Ascending aorta (tissue), 2 donors: ENCODE data around the gene ADAMTS10. TPM values are rescaled to one million over a fixed set of nuclear protein-coding genes. Genes with fewer than 3 reads are reported as not detected.
"Not testable (repeated sequence)": the region's sequence is repeated elsewhere in the genome, so short reads cannot be mapped to it uniquely, and the experiment has no call there.

Experiments
- DNase-seq, 2 donors: peaks; one replicate each; pipeline ENCODE4 v3.0.0-alpha.2; 2019; ENCODE audit warnings: low spot score in 2 of 2
- H3K27ac ChIP-seq, 2 donors: fragments of 200-600 bp; sonication (generic); one replicate each; pipeline ENCODE4 v1.5.1; 2016 to 2017; ENCODE audit warnings: mild to moderate bottlenecking in 1 of 2
- H3K27me3 ChIP-seq: fragments of 200-600 bp; sonication (generic); one replicate; pipeline ENCODE4 v1.5.1; 2017
- H3K36me3 ChIP-seq, 2 donors: fragments of 200-600 bp; sonication (generic); one replicate each; pipeline ENCODE4 v1.5.1; 2016
- H3K4me1 ChIP-seq, 2 donors: fragments of 200-600 bp; sonication (generic); one replicate each; pipeline ENCODE4 v1.5.1; 2016 to 2017; ENCODE audit warnings: mild to moderate bottlenecking in 1 of 2
- H3K4me3 ChIP-seq, 2 donors: fragments of 200-600 bp; sonication (generic); one replicate each; pipeline ENCODE4 v1.5.1; 2016 to 2017; ENCODE audit warnings: mild to moderate bottlenecking in 1 of 2
- H3K9me3 ChIP-seq, 2 donors: fragments of 200-600 bp; sonication (generic); one replicate each; pipeline ENCODE4 v1.5.1; 2016
- CTCF ChIP-seq, 3 experiments: fragments of 200-600 bp in 2 of 3; fragments of 450-650 bp in 1 of 3; sonication (generic) in 2 of 3; IDR thresholded peaks; one replicate each; pipeline ENCODE4 v1.5.1; 2016 to 2019; ENCODE audit warnings: antibody characterized with exemption in 3 of 3, mild to moderate bottlenecking in 1 of 3, moderate library complexity in 1 of 3
- intact Hi-C: fragments of 100-400 bp; cut with DNase I; formaldehyde crosslinking; loops from one replicate; pipeline ENCODE4 v1.15.1; 2023
- total RNA-seq: library from RNA; depleted of rRNA; stranded (reverse); fragments of >200 nt; gene quantifications from one replicate; pipeline ENCODE4 v1.1.0, GENCODE V29; 2016

ADAMTS10 gene
- total RNA-seq, 1 donor from 2014 or later = 184 TPM

GRCh38 chr19:8640402-8641004 lies 30.0 kb upstream of the ADAMTS10 start:
- no peak for TF ChIP-seq CTCF (IDR thresholded peaks at IDR 0.05)
- no peak overlapping the region for H3K27ac ChIP-seq
- no peak overlapping the region for H3K4me3 ChIP-seq
- peak in 1 of 2 donors; percentile 77 for DNase-seq
- intact Hi-C loops = no loop called here
- H3K4me1 ChIP-seq = peaks cover 0 to 10% of the 10 kb centered on the region in 2 donors
- no peaks in the 10 kb centered on the region for H3K9me3 ChIP-seq
- H3K36me3 ChIP-seq = no peaks in the 10 kb centered on the region
- H3K27me3 ChIP-seq = no peaks in the 10 kb centered on the region

DNA sequence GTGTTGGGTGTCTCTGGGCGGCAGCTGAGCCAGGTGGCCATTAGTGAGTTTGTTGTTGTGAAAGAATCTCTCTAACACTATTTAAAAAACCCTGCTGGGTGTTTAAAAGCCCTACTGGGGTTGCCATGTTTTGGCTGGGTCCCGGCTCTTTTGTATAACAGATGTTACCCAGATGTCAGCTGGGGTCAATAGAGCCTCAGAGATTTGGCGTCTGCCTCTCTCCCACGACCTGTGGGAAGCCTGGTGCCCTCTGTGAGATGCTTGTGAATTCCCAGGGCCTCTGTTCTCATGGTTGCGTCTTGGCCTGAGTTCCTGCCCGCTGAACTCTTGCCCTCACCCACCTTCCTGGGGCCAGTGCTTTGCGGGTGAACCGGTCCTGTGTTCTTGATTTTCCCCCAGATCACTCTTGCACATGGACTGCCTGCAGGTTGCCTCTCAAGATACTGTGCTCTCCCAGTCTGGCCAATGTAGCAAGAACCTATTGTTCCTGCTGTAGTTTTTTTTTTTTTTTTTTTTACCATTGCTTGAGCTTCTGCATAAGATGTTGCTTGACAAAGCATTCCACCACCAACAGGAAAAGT lies 29.4 kb upstream of the ADAMTS10 start:
- intact Hi-C loops = no loop called here

DNA sequence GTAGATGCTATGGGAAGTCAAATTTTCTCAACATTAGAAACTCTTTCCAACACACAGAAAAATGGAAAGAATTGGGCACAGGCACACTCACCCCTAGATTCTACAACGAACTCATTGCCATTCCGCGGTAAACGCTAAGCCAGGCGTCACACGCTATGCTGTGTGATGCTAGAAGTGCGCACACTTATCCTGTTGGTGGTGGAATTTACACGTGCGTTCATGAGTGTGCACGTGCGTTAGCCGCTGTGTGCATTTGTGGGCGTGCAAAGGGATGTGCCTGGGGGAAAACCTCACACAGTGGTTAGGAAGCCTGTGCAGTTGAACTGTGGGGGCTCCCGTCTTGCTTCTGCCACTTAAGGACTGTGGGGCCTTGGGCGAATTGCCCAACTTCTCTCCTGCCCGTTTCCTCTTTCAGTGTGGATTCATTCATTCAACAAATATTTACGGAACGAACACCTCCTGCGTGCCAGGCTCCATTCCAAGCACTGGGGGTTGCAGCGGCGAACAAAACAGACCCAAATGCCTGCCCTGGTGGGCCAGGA lies 27.6 kb upstream of the ADAMTS10 start:
- TF ChIP-seq CTCF (IDR thresholded peaks at IDR 0.05) = no peak
- peaks cover 0 to 10% of the 10 kb centered on the region in 2 donors for H3K4me1 ChIP-seq
- intact Hi-C loops = no loop called here
- no peaks in the 10 kb centered on the region for H3K27me3 ChIP-seq
- H3K9me3 ChIP-seq = no peaks in the 10 kb centered on the region
- no peaks in the 10 kb centered on the region for H3K36me3 ChIP-seq
- H3K27ac ChIP-seq = no peak overlapping the region
- peak in 1 of 2 donors; percentile 72 for DNase-seq
- no peak overlapping the region for H3K4me3 ChIP-seq

More for the DNA sequence above, 29.4 kb upstream of the ADAMTS10 start:
- Histone ChIP-seq H3K4me1 (peaks cover 0 to 10% of the 10 kb centered on the region in 2 donors), H3K9me3 (no peaks in the 10 kb centered on the region), H3K27ac (no peak overlapping the region), H3K27me3 (no peaks in the 10 kb centered on the region), H3K36me3 (no peaks in the 10 kb centered on the region), H3K4me3 (no peak overlapping the region)
- no peak for TF ChIP-seq CTCF (IDR thresholded peaks at IDR 0.05)
- DNase-seq = no peak

DNA sequence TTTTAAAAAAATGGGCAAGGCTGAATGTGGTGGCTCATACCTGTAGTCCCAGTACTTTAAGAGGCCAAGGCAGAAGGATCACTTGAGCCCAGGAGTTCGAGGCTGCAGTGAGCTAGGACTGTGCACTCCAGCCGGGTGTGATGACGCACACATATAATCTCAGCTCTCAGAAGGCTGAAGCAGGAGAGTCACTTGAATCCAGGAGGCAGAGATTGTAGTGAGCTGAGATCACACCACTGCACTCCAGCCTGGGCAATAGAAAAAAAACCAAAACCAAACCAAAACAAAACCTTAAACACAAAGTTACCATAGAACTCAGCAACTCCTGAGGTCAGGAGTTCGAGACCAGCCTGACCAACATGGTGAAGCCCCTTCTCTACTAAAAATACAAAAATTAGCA lies 26.6 kb upstream of the ADAMTS10 start:
- DNase-seq, H3K36me3 ChIP-seq, H3K9me3 ChIP-seq, H3K4me1 ChIP-seq, H3K27me3 ChIP-seq, H3K4me3 ChIP-seq, H3K27ac ChIP-seq, intact Hi-C loops: not testable (repeated sequence)

DNA sequence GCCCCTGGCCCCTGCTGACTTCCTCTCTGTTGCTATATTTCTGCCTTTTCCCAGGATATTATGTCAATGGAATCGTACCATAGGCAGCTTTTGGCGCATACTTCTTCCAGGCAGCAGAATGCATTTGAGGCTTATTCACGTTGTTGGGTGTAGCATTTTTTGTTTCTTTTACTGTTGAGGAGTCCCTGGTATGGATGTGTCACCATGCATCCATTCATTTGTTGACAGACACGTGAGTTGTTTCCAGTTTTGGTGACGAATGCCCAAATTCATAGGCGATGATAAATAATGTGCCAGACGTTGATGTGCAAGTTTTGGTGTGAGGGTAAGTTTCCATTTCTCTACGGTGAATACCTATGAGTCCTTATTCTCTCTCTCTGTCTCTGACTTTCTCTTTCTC lies 24.9 kb upstream of the ADAMTS10 start:
- no peak for TF ChIP-seq CTCF (IDR thresholded peaks at IDR 0.05)
- Histone ChIP-seq H3K27ac (no peak overlapping the region), H3K36me3 (no peaks in the 10 kb centered on the region), H3K9me3 (no peaks in the 10 kb centered on the region), H3K4me1 (peaks cover 0 to 9% of the 10 kb centered on the region in 2 donors), H3K27me3 (no peaks in the 10 kb centered on the region), H3K4me3 (no peak overlapping the region)
- DNase-seq = no peak
- intact Hi-C loops = no loop called here

GRCh38 chr19:8631425-8631819 lies 20.9 kb upstream of the ADAMTS10 start:
- Histone ChIP-seq H3K36me3 (no peaks in the 10 kb centered on the region), H3K27me3 (no peaks in the 10 kb centered on the region), H3K27ac (peak overlapping the region; percentile 9 to 76), H3K4me1 (peaks cover 0 to 4% of the 10 kb centered on the region in 2 donors), H3K4me3 (peak overlapping the region in 1 of 2 donors; percentile 9), H3K9me3 (peaks cover 0 to 5% of the 10 kb centered on the region in 2 donors)
- no peak for TF ChIP-seq CTCF (IDR thresholded peaks at IDR 0.05)
- intact Hi-C loops = no loop called here
- peak in 1 of 2 donors; percentile 77 for DNase-seq
